Body of pancreas (tissue), 4 donors: ENCODE results near the gene ARID3A.

Source experiments
- CTCF ChIP-seq, 7 experiments: fragments of 450-650 bp in 4 of 7; fragments of 200-600 bp in 3 of 7; sonication (generic) in 3 of 7; IDR thresholded peaks; one replicate each; pipeline ENCODE4 v1.5.1; 2016 to 2019; ENCODE audit warnings: antibody characterized with exemption in 7 of 7
- POLR2A ChIP-seq, 3 donors: fragments of 450-650 bp; IDR thresholded peaks; one replicate each; pipeline ENCODE4 v1.6.1; 2016; ENCODE audit warnings: antibody characterized with exemption in 3 of 3, mild to moderate bottlenecking in 2 of 3

GRCh38 chr19:952049-952679 is 26.3 kb downstream of the ARID3A start:
- TF ChIP-seq POLR2A (IDR thresholded peaks at IDR 0.05) (no peak), CTCF (IDR thresholded peaks at IDR 0.05) (no peak)
